ENCODE measurements around the gene PCIF1. TPM values are rescaled to one million over a fixed set of nuclear protein-coding genes. Genes with fewer than 3 reads are reported as not detected.

Gene PCIF1
- total RNA-seq, 4 donors from 2014 or later: 10.4 to 36.8 (median 16.4) TPM

GRCh38 chr20:45904583-45905504 lies 29.6 kb upstream of the PCIF1 start:
- TF ChIP-seq CTCF (IDR thresholded peaks at IDR 0.05): no peak
- no peak for TF ChIP-seq POLR2A (IDR thresholded peaks at IDR 0.05)
- H3K36me3 ChIP-seq: peaks cover 0 to 79% (median 11%) of the 10 kb centered on the region in 3 donors
- DNase-seq: no peak

GRCh38 chr20:45905505-45906079 lies 28.9 kb upstream of the PCIF1 start:
- H3K36me3 ChIP-seq: peaks cover 0 to 72% (median 11%) of the 10 kb centered on the region in 3 donors
- intact Hi-C loops (cut with DNase I): no loop called here

More at GRCh38 chr20:45904583-45905504, 29.6 kb upstream of the PCIF1 start:
- intact Hi-C loops (cut with DNase I): no loop called here
- 78 to 80% methylated on average over 10 to 12 of the region's 16 CpGs for WGBS, 2 donors
- H3K27me3 ChIP-seq: no peaks in the 10 kb centered on the region
- no peak overlapping the region for H3K27ac ChIP-seq
- no peaks in the 10 kb centered on the region for H3K9me3 ChIP-seq
- peaks cover 0 to 3% (median 0%) of the 10 kb centered on the region in 3 donors for H3K4me1 ChIP-seq
- no peak overlapping the region for H3K4me3 ChIP-seq

GRCh38 chr20:45907219-45907948 lies 27.1 kb upstream of the PCIF1 start:
- no peaks in the 10 kb centered on the region for H3K9me3 ChIP-seq
- TF ChIP-seq CTCF (IDR thresholded peaks at IDR 0.05) (no peak), POLR2A (IDR thresholded peaks at IDR 0.05) (no peak)
- no peak overlapping the region for H3K4me3 ChIP-seq
- H3K4me1 ChIP-seq: peaks cover 0 to 28% (median 13%) of the 10 kb centered on the region in 3 donors
- H3K36me3 ChIP-seq: peaks cover 0 to 54% (median 5%) of the 10 kb centered on the region in 3 donors
- intact Hi-C loops (cut with DNase I): no loop called here
- no peak overlapping the region for H3K27ac ChIP-seq
- 89 to 95% methylated on average over 7 to 13 of the region's 17 CpGs for WGBS, 2 donors
- no peaks in the 10 kb centered on the region for H3K27me3 ChIP-seq
- DNase-seq: no peak

More at GRCh38 chr20:45905505-45906079, 28.9 kb upstream of the PCIF1 start:
- no peak for DNase-seq
- Histone ChIP-seq H3K4me3 (no peak overlapping the region), H3K27ac (no peak overlapping the region), H3K9me3 (no peaks in the 10 kb centered on the region), H3K27me3 (no peaks in the 10 kb centered on the region), H3K4me1 (peaks cover 0 to 10% (median 0%) of the 10 kb centered on the region in 3 donors)
- TF ChIP-seq CTCF (IDR thresholded peaks at IDR 0.05) (no peak), POLR2A (IDR thresholded peaks at IDR 0.05) (no peak)
- WGBS, 2 donors: 71 to 82% methylated on average over 6 to 8 of the region's 8 CpGs

GRCh38 chr20:45908084-45908483 lies 26.4 kb upstream of the PCIF1 start:
- H3K4me1 ChIP-seq: peaks cover 0 to 35% (median 20%) of the 10 kb centered on the region in 3 donors
- H3K36me3 ChIP-seq: peaks cover 0 to 47% (median 5%) of the 10 kb centered on the region in 3 donors
- H3K4me3 ChIP-seq: no peak overlapping the region
- H3K27me3 ChIP-seq: no peaks in the 10 kb centered on the region
- DNase-seq: no peak
- H3K9me3 ChIP-seq: no peaks in the 10 kb centered on the region
- WGBS, 2 donors: 83 to 95% methylated on average over 2 of the region's 2 CpGs
- H3K27ac ChIP-seq: no peak overlapping the region
- intact Hi-C loops (cut with DNase I): no loop called here
- no peak for TF ChIP-seq CTCF (IDR thresholded peaks at IDR 0.05)
- TF ChIP-seq POLR2A (IDR thresholded peaks at IDR 0.05): no peak
